GM12892 (cell line): ENCODE measurements around the gene GPR18.

Source experiments
- DNase-seq: peaks from one replicate; pipeline ENCODE4 v3.0.0; 2011; ENCODE audit not compliant: insufficient read length
- FAIRE-seq: peaks from 2 replicates; lab custom pipeline; 2011; peaks lifted over from hg19 to GRCh38; lab: Jason Lieb, UNC
- POLR2A ChIP-seq: IDR thresholded peaks from 2 replicates; pipeline ENCODE4 v1.6.1; 2011; ENCODE audit warnings: low read depth, low read length, control low read depth
- POLR2AphosphoS5 ChIP-seq: IDR thresholded peaks from 2 replicates; pipeline ENCODE4 v1.6.1; 2011; ENCODE audit warnings: low read depth, low read length, control low read depth
- TAF1 ChIP-seq: IDR thresholded peaks from 2 replicates; pipeline ENCODE4 v1.6.1; 2011; ENCODE audit warnings: low read depth, mild to moderate bottlenecking, control low read depth, low read length, borderline replicate concordance

Gene GPR18

DNA sequence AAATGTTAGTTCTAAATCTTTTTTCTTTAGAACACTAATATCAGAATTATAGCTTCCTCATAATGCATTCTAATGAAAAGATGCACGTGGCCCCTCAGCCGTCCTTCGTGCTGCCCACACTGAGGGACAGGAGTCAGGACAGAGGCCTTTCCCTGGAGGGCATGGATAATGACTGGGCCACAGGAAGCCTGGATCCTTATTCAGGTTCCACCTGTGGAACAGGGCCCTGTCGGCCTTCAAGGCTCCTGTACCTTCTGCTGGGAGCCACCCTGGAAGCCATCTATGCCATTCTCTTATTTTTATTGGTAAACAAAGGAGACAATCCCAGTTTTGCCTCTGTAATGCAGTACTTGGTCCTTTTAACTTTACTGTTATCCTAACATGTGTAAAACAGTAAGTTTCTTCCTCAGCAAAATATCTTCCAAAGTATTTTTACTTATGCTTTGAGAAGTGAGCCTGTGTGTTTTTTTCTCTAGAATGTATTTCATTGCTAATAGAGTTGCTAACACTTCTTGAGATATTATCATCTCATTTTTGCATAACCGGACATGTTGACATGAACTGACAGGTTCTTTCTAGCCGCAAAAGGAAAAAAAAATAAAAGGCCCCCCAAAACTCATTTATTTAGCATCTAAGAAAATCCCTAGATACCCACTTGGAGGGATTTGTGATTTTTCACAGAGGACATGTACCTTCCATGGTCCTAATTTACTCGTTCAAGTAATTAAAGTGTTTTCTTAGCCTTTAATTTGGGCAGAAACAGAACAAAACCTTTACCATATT lies 43.1 kb upstream of the GPR18 start:
- no peak for TF ChIP-seq POLR2AphosphoS5
- TF ChIP-seq POLR2A: peak; percentile 33; the same call in 1 of the 2 replicates
- FAIRE-seq (peak; percentile 53), DNase-seq (no peak)

DNA sequence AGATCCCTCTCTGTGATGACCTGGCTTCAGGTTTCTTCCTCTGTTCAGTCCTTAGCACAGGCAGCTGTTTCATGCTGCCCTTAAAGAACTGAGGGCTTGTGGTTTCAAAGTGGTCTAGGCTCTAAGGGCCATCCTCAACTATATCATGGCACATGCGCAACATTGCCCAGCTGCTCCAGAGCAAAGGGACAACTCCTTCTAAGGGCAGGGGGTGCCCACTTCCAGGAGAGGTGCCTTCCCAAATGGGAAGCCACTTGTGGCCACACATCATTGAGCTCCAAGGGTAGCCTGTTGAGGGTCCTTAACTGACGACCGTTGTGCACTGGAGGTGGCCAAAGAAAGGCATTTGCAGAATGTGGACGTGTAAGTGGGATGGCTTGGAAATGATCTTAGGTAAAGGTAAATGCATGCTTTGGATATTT lies 41.8 kb upstream of the GPR18 start:
- TF ChIP-seq TAF1: no peak
- TF ChIP-seq POLR2AphosphoS5: no peak
- TF ChIP-seq POLR2A: no peak
- DNase-seq (no peak), FAIRE-seq (no peak)

DNA sequence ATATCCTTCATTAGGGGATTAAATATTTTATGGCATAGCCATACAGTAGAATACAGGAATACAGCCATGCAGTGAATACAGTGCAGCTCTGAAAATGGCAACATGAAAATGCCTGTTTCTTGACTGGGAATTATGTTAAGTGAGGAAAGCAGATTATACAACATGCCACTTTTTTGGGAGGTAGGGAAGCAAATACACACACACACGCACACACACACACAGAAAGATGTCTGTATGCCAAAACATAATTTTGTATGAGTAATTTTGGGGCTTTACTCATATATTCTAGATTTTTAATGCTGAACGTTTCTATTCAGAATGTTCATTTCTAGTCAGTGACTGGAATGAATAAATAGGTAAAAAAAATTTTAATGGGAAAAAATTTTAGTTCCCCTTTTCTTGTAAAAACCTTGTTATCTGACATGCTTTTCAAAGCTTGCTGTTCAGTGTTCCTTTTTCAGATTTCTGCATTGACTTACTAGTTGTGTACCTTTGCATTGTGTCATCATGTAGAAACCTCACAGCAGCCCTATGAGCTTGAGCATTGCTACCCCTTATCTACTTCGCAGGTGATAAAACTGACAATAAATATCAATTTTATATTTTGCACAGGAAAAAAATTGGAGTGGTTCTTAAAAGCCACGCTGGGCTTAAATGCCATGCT lies 41.2 kb upstream of the GPR18 start:
- TF ChIP-seq TAF1 (no peak), POLR2AphosphoS5 (no peak), POLR2A (no peak)
- no peak for DNase-seq
- peak; percentile 83 for FAIRE-seq

DNA sequence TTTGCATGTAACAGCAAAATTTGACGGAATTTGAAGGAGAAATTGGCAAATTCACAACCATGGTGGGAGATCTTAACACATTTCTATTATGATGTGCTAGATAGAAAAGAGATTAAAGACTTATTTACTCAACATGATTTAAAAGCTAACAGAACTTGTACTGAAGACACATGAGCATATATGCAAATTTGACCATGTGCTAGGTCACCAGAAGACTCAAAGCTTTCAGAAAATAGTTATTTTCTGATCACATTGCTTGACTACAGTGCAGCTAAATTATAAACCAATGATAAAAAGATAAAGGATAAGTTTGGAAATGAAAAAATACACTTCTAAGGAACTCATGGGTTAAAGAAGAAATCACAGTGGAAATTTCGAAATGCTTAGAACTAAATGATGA lies 39.9 kb upstream of the GPR18 start:
- FAIRE-seq: peak; percentile 42
- TF ChIP-seq POLR2A (no peak), POLR2AphosphoS5 (no peak), TAF1 (no peak)
- DNase-seq: no peak

DNA sequence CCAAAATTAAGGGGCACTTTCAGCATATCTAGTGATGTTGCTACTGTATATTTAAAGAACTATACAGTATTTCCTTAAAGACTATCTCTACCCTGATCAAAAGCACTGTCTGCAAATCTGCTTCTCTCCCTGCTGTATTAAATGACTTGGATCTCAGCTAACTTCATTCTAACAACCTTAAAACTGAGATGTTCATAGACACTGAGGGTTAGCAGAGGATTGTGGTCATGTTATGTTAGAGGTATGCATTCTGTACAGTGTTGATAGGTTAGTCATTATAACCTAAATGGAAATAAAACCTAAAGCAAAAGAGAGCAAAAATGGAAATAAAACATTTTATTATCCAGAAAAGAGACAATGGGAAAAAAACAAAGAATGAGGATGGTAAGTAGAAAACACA lies 39.2 kb upstream of the GPR18 start:
- FAIRE-seq (no peak), DNase-seq (no peak)
- no peak for TF ChIP-seq POLR2AphosphoS5
- no peak for TF ChIP-seq TAF1
- no peak for TF ChIP-seq POLR2A

DNA sequence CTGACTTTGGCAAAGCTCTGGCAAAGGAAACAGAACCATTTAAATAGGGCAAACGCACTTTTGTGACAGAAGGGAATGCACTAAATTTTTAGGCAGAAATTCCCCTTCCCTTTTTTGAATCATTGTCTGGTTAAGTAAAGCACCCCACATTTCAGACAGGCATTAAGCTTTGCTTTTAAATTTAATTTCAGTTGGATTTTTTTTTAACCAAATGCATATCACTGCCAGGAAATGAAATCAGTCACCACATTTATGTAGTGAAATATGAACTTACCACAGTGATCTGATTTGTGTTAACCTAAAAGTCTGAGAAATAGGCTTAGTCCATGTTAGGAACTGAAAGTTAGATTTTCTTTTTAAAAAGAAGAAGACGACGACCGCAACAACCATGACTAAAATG lies 38.2 kb upstream of the GPR18 start:
- no peak for TF ChIP-seq POLR2A
- FAIRE-seq (peak; percentile 74), DNase-seq (no peak)

DNA sequence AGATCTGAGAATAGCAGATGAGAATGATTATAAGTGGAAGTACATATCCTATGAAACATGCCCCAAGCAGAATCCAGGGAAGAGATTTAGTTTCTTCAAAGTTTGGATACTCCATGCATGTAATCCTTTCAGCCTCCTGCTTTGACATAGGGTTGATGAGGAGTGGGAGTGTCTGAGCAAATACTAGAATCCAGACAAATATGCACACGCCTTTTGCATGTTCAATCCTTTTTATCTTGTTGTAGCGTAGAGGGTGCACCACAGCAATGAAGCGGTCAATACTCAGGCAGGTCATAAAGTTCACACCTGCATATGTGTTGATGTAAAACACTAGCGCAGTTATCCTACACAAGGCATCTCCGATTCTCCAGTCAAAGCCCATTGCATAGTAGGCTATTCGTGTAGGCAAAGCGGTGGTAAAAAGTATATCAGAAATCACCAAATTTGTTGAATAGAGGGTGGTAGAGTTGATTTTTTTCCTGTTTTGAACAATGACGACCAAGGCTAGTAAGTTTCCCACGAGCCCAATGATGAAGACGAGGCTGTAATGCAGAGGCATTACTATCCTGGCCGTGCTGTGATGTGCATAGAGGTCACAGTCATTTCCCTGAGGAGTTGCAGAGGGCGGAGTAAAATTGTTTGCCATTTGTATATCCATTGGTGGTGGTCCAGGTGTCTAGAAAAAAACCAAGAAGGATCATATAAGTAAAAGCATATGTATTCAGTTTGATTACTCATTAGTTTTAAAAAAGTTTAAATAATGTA lies 37.5 kb upstream of the GPR18 start:
- TF ChIP-seq TAF1 (no peak), POLR2AphosphoS5 (no peak)
- DNase-seq (no peak), FAIRE-seq (peak; percentile 72)

DNA sequence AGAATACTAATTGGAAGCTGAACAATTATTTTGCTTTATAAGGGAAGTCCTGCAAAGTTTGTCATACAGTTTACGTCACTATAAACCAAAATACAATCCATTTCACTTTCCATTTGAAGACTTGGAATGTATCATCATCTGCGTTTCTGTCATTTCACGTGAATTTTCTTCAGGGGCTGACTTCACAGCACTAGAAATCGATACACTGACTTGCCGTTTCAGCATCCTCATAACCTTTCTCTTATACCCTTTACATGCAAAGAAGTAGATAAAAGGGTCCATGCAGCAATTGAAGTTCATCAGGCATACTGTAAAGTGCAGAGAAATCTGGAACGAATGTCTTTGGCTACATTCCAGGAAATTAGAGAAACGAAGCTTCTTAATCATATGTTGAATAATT lies 36.8 kb upstream of the GPR18 start:
- FAIRE-seq (no peak), DNase-seq (no peak)
- no peak for TF ChIP-seq TAF1
- TF ChIP-seq POLR2A: no peak; the same call in 1 of the 2 replicates
- no peak for TF ChIP-seq POLR2AphosphoS5

DNA sequence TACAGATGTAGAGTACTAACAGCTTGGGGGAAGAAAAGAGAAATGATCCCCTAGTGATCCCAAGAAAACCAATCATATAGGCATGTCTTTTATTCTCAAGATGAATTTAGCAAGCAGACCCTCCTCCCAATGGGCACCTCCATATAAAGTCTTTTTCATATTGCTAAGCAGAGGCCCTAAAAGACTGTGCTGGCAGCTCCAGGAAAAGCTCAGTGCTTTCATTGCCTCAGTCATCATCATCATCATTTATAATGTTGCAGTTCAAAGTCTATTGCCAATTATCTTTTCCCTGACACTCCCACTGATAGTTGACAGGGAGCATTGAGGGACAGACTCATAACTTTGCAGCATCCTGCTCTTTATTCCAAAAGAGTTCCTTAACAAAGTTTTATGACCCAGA lies 36.0 kb upstream of the GPR18 start:
- FAIRE-seq (no peak), DNase-seq (no peak)
- TF ChIP-seq POLR2A (no peak), POLR2AphosphoS5 (no peak)

DNA sequence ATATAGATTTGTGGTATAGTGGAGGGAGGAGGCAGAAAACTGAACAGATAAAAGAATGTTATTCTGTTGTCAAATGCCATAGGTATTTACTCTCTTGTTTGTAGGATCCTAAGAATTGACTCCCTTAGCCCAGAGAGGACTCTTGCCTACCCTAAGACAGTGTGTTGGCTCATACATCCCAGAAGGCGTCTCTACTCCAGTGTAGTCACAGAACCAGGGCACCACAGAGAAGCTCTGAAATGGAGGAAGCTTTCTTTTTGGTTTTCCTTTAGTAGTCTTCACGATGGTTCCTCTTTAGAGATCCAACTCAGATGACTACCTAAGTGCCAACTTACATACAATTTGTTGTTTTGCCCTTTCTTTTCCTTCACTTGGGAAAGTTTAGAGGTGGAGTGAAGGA lies 35.0 kb upstream of the GPR18 start:
- TF ChIP-seq POLR2A (peak; percentile 49; the same call in 1 of the 2 replicates), POLR2AphosphoS5 (peak; percentile 76), TAF1 (no peak)
- no peak for FAIRE-seq
- DNase-seq: no peak

DNA sequence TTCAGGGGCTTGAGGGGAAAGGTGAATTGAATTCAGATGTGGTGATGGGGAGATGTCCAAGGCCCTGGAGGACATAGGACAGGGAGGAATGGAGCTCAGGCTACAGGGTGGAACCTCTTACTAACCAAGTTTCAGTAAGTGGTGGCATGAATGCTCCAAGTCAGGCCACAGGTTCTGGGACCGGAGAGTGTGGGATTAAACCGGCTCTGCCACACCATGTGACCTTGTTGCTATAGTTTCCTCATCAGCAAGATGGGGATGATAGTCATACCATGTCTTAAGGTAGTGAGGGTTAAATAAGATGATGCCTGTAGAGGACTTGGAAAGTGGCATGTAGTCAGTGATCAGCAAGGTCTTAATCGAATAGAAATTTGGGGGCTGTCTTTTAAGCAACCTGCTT lies 32.7 kb upstream of the GPR18 start:
- no peak for DNase-seq
- no peak for TF ChIP-seq POLR2A
- no peak for TF ChIP-seq POLR2AphosphoS5
- FAIRE-seq: peak; percentile 70
